ENCODE data around the gene PBLD. TPM values are rescaled to one million over a fixed set of nuclear protein-coding genes. Genes with fewer than 3 reads are reported as not detected.
"Not testable (repeated sequence)": the region's sequence is repeated elsewhere in the genome, so short reads cannot be mapped to it uniquely, and the experiment has no call there.

PBLD gene
- total and polyA plus RNA-seq, 8 donors, result 10.7 to 43.6 (median 27.5) TPM

DNA sequence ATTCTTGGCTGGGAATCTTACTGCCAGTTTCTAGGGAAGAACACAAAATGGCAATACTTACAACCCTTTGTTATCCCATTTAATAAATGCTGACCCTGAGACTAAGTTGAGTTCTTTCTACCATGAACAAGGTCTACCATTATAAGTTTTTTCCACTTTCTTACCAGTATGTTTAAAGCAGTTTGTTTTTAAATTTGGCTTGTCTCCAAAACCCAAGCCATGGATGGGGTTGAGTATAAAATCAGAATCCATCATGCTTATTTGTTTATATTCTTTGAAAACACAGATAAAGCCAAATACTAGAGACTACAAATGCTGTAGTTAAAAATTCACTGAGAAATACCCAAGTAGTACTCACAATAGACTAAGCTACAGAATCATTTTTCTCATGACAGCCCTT, 42.0 kb downstream of the PBLD start:
- Histone ChIP-seq H3K4me1 (no peaks in the 10 kb centered on the region), H3K9me3 (no peaks in the 10 kb centered on the region), H3K27me3 (no peaks in the 10 kb centered on the region), H3K36me3 (peaks cover 0 to 54% (median 43%) of the 10 kb centered on the region in 4 donors), H3K4me3 (no peak overlapping the region), H3K27ac (no peak overlapping the region)
- DNase-seq, result no peak
- intact Hi-C loops (cut with DNase I; ENCODE audit: low total_unique reads), result no loop called here
- TF ChIP-seq EP300 (IDR thresholded peaks at IDR 0.05), result no peak
- TF ChIP-seq, protein P1, sequence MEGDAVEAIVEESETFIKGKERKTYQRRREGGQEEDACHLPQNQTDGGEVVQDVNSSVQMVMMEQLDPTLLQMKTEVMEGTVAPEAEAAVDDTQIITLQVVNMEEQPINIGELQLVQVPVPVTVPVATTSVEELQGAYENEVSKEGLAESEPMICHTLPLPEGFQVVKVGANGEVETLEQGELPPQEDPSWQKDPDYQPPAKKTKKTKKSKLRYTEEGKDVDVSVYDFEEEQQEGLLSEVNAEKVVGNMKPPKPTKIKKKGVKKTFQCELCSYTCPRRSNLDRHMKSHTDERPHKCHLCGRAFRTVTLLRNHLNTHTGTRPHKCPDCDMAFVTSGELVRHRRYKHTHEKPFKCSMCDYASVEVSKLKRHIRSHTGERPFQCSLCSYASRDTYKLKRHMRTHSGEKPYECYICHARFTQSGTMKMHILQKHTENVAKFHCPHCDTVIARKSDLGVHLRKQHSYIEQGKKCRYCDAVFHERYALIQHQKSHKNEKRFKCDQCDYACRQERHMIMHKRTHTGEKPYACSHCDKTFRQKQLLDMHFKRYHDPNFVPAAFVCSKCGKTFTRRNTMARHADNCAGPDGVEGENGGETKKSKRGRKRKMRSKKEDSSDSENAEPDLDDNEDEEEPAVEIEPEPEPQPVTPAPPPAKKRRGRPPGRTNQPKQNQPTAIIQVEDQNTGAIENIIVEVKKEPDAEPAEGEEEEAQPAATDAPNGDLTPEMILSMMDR (IDR thresholded peaks at IDR 0.05), result no peak
- TF ChIP-seq POLR2AphosphoS5 (IDR thresholded peaks at IDR 0.05), result no peak
- TF ChIP-seq POLR2A (IDR thresholded peaks at IDR 0.05), result no peak

DNA sequence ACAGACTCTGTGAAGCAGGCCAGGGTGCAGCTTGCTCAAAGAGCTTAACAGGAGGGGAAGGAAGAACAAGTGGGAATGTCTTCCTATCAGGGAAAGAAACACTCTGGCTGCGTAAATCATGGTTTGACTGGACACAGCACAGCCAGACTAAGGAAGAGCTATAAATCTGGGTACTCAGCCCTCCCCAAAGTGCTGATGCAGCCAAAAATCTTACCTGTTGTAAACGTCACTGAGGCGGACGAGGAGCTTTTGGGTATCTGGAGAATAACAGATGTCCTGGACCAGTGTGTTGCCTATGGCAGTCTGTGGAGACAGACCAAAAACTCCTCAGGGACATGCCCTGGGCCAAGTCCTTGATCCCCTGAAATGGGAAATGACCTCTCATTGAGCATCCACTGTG, 44.0 kb downstream of the PBLD start:
- no peaks in the 10 kb centered on the region for H3K4me1 ChIP-seq
- peaks cover 0 to 56% (median 54%) of the 10 kb centered on the region in 4 donors for H3K36me3 ChIP-seq
- no peak for TF ChIP-seq POLR2A (IDR thresholded peaks at IDR 0.05)
- TF ChIP-seq EP300 (IDR thresholded peaks at IDR 0.05), result no peak
- no peak for TF ChIP-seq POLR2AphosphoS5 (IDR thresholded peaks at IDR 0.05)
- TF ChIP-seq, protein P1 (IDR thresholded peaks at IDR 0.05), result no peak
- H3K4me3 ChIP-seq, result no peak overlapping the region
- DNase-seq, result no peak
- no peaks in the 10 kb centered on the region for H3K27me3 ChIP-seq
- H3K27ac ChIP-seq, result no peak overlapping the region
- WGBS, 5 donors, result 92 to 94% (median 94%) methylated on average over 4 of the region's 4 CpGs
- no peaks in the 10 kb centered on the region for H3K9me3 ChIP-seq
- intact Hi-C loops (cut with DNase I; ENCODE audit: low total_unique reads), result no loop called here

DNA sequence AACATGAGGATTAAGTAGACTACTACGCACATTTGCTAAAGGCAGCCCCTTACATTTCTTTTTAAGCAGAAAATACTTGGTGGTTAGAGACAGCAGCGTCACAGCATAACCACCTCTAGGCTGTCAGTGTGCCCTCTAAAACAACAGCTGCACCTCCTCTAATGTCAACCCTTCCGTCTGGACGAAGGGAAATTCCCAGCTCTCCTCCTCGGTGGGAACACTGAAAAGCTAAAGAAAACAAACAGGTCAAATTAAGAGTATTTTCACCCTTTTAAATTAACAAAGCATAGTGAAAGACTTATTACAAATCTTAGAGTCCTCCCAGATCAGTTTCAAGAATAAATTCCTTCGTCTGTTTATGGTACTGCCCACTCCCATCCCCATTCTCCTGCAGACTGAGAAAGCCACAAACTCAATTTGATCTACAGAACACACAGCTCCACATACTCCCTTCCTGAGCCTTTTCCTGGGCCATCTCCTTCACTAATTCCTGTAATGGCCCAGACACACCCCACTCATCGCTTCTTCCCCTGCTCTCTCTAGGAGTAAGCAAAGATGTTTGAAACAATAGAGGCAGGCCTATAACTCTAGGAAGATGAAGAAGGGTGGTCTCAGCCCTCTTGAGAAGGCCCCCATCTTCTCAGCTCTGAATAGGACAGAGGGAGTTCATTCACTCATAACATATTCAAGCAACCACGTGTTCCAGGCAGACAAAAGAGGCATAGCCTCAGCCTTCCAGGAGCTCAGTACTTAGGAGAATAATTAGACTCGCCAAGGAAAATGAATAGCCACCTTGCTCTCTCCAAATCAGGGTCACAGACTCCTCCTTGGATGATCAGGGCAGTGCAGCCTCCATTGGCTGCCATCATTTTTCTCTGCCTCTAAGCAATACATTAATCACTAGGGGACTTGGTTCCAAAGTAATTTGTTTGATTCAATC, 48.4 kb downstream of the PBLD start:
- 68 to 75% (median 72%) methylated on average over 9 of the region's 9 CpGs for WGBS, 5 donors
- DNase-seq, result no peak
- Histone ChIP-seq H3K36me3 (peaks cover 0 to 51% (median 43%) of the 10 kb centered on the region in 4 donors), H3K9me3 (peaks cover 0 to 3% (median 0%) of the 10 kb centered on the region in 4 donors), H3K27me3 (no peaks in the 10 kb centered on the region), H3K27ac (no peak overlapping the region), H3K4me1 (no peaks in the 10 kb centered on the region), H3K4me3 (no peak overlapping the region)
- TF ChIP-seq EP300 (IDR thresholded peaks at IDR 0.05) (no peak), POLR2AphosphoS5 (IDR thresholded peaks at IDR 0.05) (no peak), POLR2A (IDR thresholded peaks at IDR 0.05) (no peak)
- TF ChIP-seq, protein P1 (IDR thresholded peaks at IDR 0.05), result no peak
- intact Hi-C loops (cut with DNase I; ENCODE audit: low total_unique reads), result no loop called here

DNA sequence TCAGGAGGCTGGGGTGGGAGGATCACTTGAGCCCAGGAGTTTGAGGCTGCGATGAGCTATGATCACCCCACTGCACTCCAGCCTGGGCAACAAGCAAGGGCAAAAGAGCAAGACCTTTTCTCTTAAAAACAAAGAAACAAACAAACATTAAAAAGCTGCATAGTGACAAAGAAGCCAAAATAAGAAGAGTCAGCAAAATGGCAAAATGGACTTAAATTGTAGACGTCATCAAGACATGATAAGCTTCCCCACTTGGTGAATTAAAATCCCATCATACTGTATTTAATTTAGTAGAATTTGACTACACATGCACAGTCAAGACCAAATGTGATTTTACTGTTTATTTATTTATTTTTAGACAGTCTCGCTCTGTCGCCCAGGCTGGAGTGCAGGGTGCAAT, 52.0 kb downstream of the PBLD start:
- Histone ChIP-seq H3K9me3 (peaks cover 3 to 22% (median 14%) of the 10 kb centered on the region in 4 donors), H3K4me3 (no peak overlapping the region), H3K27me3 (no peaks in the 10 kb centered on the region), H3K36me3 (peaks cover 0 to 25% (median 18%) of the 10 kb centered on the region in 4 donors), H3K27ac (no peak overlapping the region), H3K4me1 (no peaks in the 10 kb centered on the region)
- no peak for DNase-seq
- intact Hi-C loops (cut with DNase I; ENCODE audit: low total_unique reads), result no loop called here
- WGBS, 5 donors, result 93 to 98% (median 96%) methylated on average over 4 of the region's 4 CpGs
- TF ChIP-seq, protein P1 (IDR thresholded peaks at IDR 0.05), result no peak
- TF ChIP-seq POLR2A (IDR thresholded peaks at IDR 0.05) (no peak), EP300 (IDR thresholded peaks at IDR 0.05) (no peak), POLR2AphosphoS5 (IDR thresholded peaks at IDR 0.05) (no peak)

DNA sequence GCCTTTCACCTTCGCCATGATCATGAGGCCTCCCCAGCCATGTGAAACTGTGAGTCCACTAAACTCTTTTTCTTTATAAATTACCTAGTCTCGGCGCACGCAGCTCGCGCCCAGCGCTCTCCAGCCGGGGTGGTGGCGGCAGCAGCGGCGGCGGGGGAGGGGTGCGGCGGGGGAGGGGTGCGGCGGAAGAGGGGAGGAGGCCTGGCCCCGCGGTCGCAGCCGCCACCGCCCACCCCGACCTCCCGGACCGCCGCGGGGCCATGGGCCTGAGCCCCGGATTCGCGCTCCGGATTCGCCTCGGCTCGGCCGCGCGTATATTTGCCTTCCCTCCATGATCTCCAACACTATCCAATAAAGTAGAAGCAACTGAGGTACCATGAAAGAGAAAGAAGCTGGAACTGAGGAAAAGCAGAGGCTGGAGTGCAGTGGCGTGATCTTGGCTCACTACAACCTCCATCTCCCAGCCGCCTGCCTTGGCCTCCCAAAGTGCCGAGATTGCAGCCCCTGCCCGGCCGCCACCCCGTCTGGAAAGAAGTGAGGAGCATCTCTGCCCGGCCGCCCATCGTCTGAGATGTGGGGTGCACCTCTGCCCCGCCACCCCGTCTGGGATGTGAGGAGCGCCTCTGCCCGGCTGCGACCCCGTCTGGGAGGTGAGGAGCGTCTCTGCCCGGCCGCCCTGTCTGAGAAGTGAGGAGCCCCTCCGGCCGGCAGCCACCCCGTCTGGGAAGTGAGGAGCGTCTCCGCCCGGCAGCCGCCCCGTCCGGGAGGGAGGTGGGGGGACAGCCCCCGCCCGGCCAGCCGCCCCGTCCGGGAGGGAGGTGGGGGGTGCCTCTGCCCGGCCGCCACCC, 53.6 kb downstream of the PBLD start:
- H3K27ac ChIP-seq; H3K4me3 ChIP-seq; H3K27me3 ChIP-seq; H3K4me1 ChIP-seq; intact Hi-C loops (cut with DNase I; ENCODE audit: low total_unique reads); DNase-seq: not testable (repeated sequence)
- WGBS, 5 donors, result 96 to 98% (median 97%) methylated on average over 56 to 69 of the region's 70 CpGs
- peaks cover 3 to 22% (median 14%) of the 10 kb centered on the region in 4 donors for H3K9me3 ChIP-seq
- peaks cover 0 to 15% (median 8%) of the 10 kb centered on the region in 4 donors for H3K36me3 ChIP-seq

DNA sequence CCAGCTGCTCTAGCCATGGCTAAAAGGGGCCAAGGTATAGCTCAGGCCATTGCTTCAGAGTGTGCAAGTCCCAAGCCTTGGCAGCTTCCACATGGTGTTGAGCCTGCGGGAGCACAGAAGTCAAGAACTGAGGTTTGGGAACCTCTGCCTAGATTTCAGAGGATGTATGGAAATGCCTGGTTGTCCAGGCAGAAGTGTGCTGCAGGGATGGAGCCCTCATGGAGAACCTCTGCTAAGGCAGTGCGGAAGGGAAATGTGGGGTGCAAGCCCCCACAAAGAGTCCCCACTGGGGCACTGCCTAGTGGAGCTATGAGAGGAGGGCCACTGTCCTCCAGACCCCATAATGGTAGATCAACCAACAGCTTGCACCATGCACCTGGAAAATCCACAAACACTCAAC, 54.9 kb downstream of the PBLD start:
- intact Hi-C loops (cut with DNase I; ENCODE audit: low total_unique reads); H3K27me3 ChIP-seq; H3K4me3 ChIP-seq; H3K27ac ChIP-seq; H3K4me1 ChIP-seq; DNase-seq; H3K36me3 ChIP-seq: not testable (repeated sequence)
- 94 to 100% (median 100%) methylated on average over 2 of the region's 2 CpGs for whole genome bisulfite sequencing, 5 donors
- peaks cover 3 to 22% (median 14%) of the 10 kb centered on the region in 4 donors for H3K9me3 ChIP-seq

Data from stomach (tissue), 9 donors.